ENCODE data around the gene STARD9.

STARD9 gene

GRCh38 chr15:42575188-42576039 lies at the start of gene STARD9:
Gene STARD9, plus strand, starts transcription at chr15:42575606. Its CDS starts 110 bp downstream, at chr15:42575716.
- peak; percentile 98 for DNase-seq (ENCODE audit: low spot score)
- in situ Hi-C loops (cut with MboI; ENCODE audit: low sequenced_read_pairs, unreplicated experiment) = no loop called here
- TF ChIP-seq CTCF (IDR thresholded peaks at IDR 0.05; ENCODE audit: borderline replicate concordance, control extremely low read depth, extremely low read depth, insufficient read depth, missing control alignments) = no peak

GRCh38 chr15:42528970-42529369 lies 46.4 kb upstream of the STARD9 start:
- in situ Hi-C loops (cut with MboI; ENCODE audit: low sequenced_read_pairs, unreplicated experiment) = no loop called here
- DNase-seq (ENCODE audit: low spot score) = no peak
- no peak for TF ChIP-seq CTCF (IDR thresholded peaks at IDR 0.05; ENCODE audit: borderline replicate concordance, control extremely low read depth, extremely low read depth, insufficient read depth, missing control alignments)

- no peak for TF ChIP-seq CTCF (IDR thresholded peaks at IDR 0.05; ENCODE audit: borderline replicate concordance, control extremely low read depth, extremely low read depth, insufficient read depth, missing control alignments)
- in situ Hi-C loops (cut with MboI; ENCODE audit: low sequenced_read_pairs, unreplicated experiment) = no loop called here
- DNase-seq (ENCODE audit: low spot score) = no peak
Observed at GRCh38 chr15:42533246-42533645, 42.2 kb upstream of the STARD9 start.

- no peak for TF ChIP-seq CTCF (IDR thresholded peaks at IDR 0.05; ENCODE audit: borderline replicate concordance, control extremely low read depth, extremely low read depth, insufficient read depth, missing control alignments)
- in situ Hi-C loops (cut with MboI; ENCODE audit: low sequenced_read_pairs, unreplicated experiment) = no loop called here
- DNase-seq (ENCODE audit: low spot score) = no peak
Observed at GRCh38 chr15:42544853-42545629, 30.4 kb upstream of the STARD9 start.

- no peak for DNase-seq (ENCODE audit: low spot score)
- TF ChIP-seq CTCF (IDR thresholded peaks at IDR 0.05; ENCODE audit: borderline replicate concordance, control extremely low read depth, extremely low read depth, insufficient read depth, missing control alignments) = no peak
- in situ Hi-C loops (cut with MboI; ENCODE audit: low sequenced_read_pairs, unreplicated experiment) = no loop called here
Observed at GRCh38 chr15:42547918-42548248, 27.5 kb upstream of the STARD9 start.

GRCh38 chr15:42548249-42549031 lies 27.0 kb upstream of the STARD9 start, which contains the start of the genes HAUS2 and LRRC57:
Gene HAUS2, plus strand, starts transcription at chr15:42548838. Its CDS starts 35 bp downstream, at chr15:42548873.
Gene LRRC57, minus strand, starts transcription at chr15:42548793. Its CDS starts 359 bp downstream, at chr15:42548434.
- DNase-seq (ENCODE audit: low spot score) = peak; percentile 97
- TF ChIP-seq CTCF (IDR thresholded peaks at IDR 0.05; ENCODE audit: borderline replicate concordance, control extremely low read depth, extremely low read depth, insufficient read depth, missing control alignments) = no peak
- in situ Hi-C loops (cut with MboI; ENCODE audit: low sequenced_read_pairs, unreplicated experiment) = no loop called here

All from GM13976 (cell line).